Measurements from ENCODE around the gene PPP1R3F.
"Not testable (repeated sequence)": the region's sequence is repeated elsewhere in the genome, so short reads cannot be mapped to it uniquely, and the experiment has no call there.

PPP1R3F gene

GRCh38 chrX:49310371-49310770, 40.8 kb downstream of the PPP1R3F start:
- no peak for DNase-seq (ENCODE audit: low read depth)
- no peak overlapping the region for H3K4me3 ChIP-seq (ENCODE audit: low read depth, low read length)

GRCh38 chrX:49312176-49312575, 42.6 kb downstream of the PPP1R3F start:
- TF ChIP-seq CTCF (conservative IDR thresholded peaks at IDR 0.05; ENCODE audit: low read depth, low read length), result no peak
- no peak overlapping the region for H3K4me3 ChIP-seq (ENCODE audit: low read depth, low read length)
- DNase-seq (ENCODE audit: low read depth), result no peak

More at GRCh38 chrX:49310371-49310770, 40.8 kb downstream of the PPP1R3F start:
- no peak for TF ChIP-seq CTCF (conservative IDR thresholded peaks at IDR 0.05; ENCODE audit: low read depth, low read length)

- DNase-seq (ENCODE audit: low read depth), result no peak
- H3K4me3 ChIP-seq (ENCODE audit: low read depth, low read length), result no peak overlapping the region
- no peak for TF ChIP-seq CTCF (conservative IDR thresholded peaks at IDR 0.05; ENCODE audit: low read depth, low read length)
Measured at GRCh38 chrX:49316085-49316484, 46.5 kb downstream of the PPP1R3F start.

GRCh38 chrX:49321737-49322136, 52.1 kb downstream of the PPP1R3F start, which contains the start of gene GAGE12J:
GAGE12J (plus strand) TSS chrX:49322037; CDS start chrX:49323194, 1,157 bp downstream.
- DNase-seq (ENCODE audit: low read depth); H3K4me3 ChIP-seq (ENCODE audit: low read depth, low read length): not testable (repeated sequence)

GRCh38 chrX:49322266-49322665, 52.7 kb downstream of the PPP1R3F start:
- H3K4me3 ChIP-seq (ENCODE audit: low read depth, low read length); DNase-seq (ENCODE audit: low read depth): not testable (repeated sequence)

- not testable (repeated sequence) for H3K4me3 ChIP-seq (ENCODE audit: low read depth, low read length); DNase-seq (ENCODE audit: low read depth)
Measured at GRCh38 chrX:49323735-49324134, 54.1 kb downstream of the PPP1R3F start.

GRCh38 chrX:49330421-49330820, 60.8 kb downstream of the PPP1R3F start:
- DNase-seq (ENCODE audit: low read depth); H3K4me3 ChIP-seq (ENCODE audit: low read depth, low read length): not testable (repeated sequence)

- not testable (repeated sequence) for DNase-seq (ENCODE audit: low read depth); H3K4me3 ChIP-seq (ENCODE audit: low read depth, low read length)
Measured at GRCh38 chrX:49331282-49331681, 61.7 kb downstream of the PPP1R3F start, which contains the start of gene GAGE13. GAGE13 (plus strand) TSS chrX:49331582; CDS start chrX:49332738, 1,156 bp downstream.

- H3K4me3 ChIP-seq (ENCODE audit: low read depth, low read length); DNase-seq (ENCODE audit: low read depth): not testable (repeated sequence)
Measured at GRCh38 chrX:49331841-49332240, 62.2 kb downstream of the PPP1R3F start.
